ENCODE results near the gene TDRD12. TPM values are rescaled to one million over a fixed set of nuclear protein-coding genes. Genes with fewer than 3 reads are reported as not detected.
"Not testable (repeated sequence)": the region's sequence is repeated elsewhere in the genome, so short reads cannot be mapped to it uniquely, and the experiment has no call there.

TDRD12 gene
- total RNA-seq, 1 experiment from 2014 or later: 1.3 TPM

DNA sequence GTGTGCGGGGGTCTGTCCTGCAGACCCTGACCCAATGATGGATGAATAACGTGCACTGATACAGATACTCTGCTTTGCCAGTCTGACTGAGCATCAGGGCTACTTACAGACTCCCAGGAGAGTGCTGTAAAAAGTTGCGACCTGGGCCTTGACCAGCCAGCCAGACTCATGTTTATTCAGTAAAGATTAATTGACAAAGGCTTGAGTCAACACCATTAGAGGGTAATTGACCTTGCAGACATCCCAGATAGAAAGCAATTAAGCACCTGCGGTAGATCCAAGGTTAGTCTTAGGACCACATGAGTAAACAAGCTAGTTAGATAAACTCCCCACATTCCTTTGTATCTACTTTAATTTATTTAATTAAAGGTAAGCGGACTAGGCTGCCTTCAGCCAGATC lies 17.6 kb upstream of the TDRD12 start:
- Mint-ChIP-seq H3K27me3 (ENCODE audit: low read depth) (peaks cover 2% of the 10 kb centered on the region; the same call in 1 of the 2 replicates), H3K27ac (no peak overlapping the region), H3K36me3 (ENCODE audit: insufficient read depth in 1 of 3, low read depth in 3 of 3) (peaks cover 13 to 31% (median 29%) of the 10 kb centered on the region in 3 experiments), H3K4me1 (peaks cover 25 to 29% of the 10 kb centered on the region in 2 experiments), H3K4me3 (no peak overlapping the region), H3K9me3 (peaks cover 18 to 25% of the 10 kb centered on the region in 2 experiments)
- Histone ChIP-seq H3K4me2 (ENCODE audit: insufficient read depth, insufficient read length, low read length) (no peak overlapping the region), H3K56ac (ENCODE audit: insufficient read length, low read depth, low read length) (no peak overlapping the region), H2BK15ac (ENCODE audit: low read depth, low read length) (no peak overlapping the region), H2BK20ac (ENCODE audit: low read depth, low read length, poor library complexity, severe bottlenecking) (no peak overlapping the region), H3K23ac (ENCODE audit: insufficient read length, low read depth, low read length) (no peak overlapping the region), H4K91ac (ENCODE audit: insufficient read length, low read depth, low read length) (no peak overlapping the region), H2AFZ (ENCODE audit: low read length) (no peak overlapping the region), H3K79me1 (ENCODE audit: insufficient read depth, low read depth, low read length, poor library complexity, severe bottlenecking) (no peaks in the 10 kb centered on the region), H4K5ac (ENCODE audit: insufficient read length, low read depth, low read length) (no peak overlapping the region), H3K4ac (ENCODE audit: low read depth, low read length) (no peak overlapping the region), H3K79me2 (ENCODE audit: insufficient read depth, low read length) (no peaks in the 10 kb centered on the region), H3K18ac (ENCODE audit: insufficient read length, low read depth, low read length) (no peak overlapping the region), H3K4me1 (ENCODE audit: insufficient read depth, low read length) (peaks cover 2% of the 10 kb centered on the region; the same call in 1 of the 2 replicates), H3T11ph (ENCODE audit: low read length) (no peak overlapping the region), H3K9me3 (ENCODE audit: control insufficient read depth, low read depth, low read length) (no peaks in the 10 kb centered on the region), H3K14ac (ENCODE audit: insufficient read depth, low read length) (no peak overlapping the region), H4K20me1 (ENCODE audit: control insufficient read depth, insufficient read depth, insufficient read length) (no peaks in the 10 kb centered on the region), H3K27ac (ENCODE audit: insufficient read length, low read depth, low read length) (no peak overlapping the region), H2BK5ac (ENCODE audit: insufficient read length, low read length) (no peak overlapping the region), H2BK12ac (ENCODE audit: insufficient read length, low read depth, low read length) (no peak overlapping the region), H4K8ac (replicated peaks; ENCODE audit: insufficient read length, low read depth, low read length) (no peak overlapping the region), H2AK5ac (ENCODE audit: insufficient read length, low read length) (no peak overlapping the region), H2BK120ac (ENCODE audit: low read depth, low read length, poor library complexity, severe bottlenecking) (no peak overlapping the region), H3K23me2 (ENCODE audit: insufficient read length, low read depth, low read length, poor library complexity, severe bottlenecking) (no peaks in the 10 kb centered on the region), H3K9ac (ENCODE audit: extremely low read depth, insufficient read length, low read length) (no peak overlapping the region), H3K27me3 (ENCODE audit: insufficient read depth, low read length) (no peaks in the 10 kb centered on the region)
- no CpG with 5 or more reads among the region's 5 CpGs for WGBS (ENCODE audit: extremely low coverage, insufficient read length, low lambda C conversion rate)
- TF ChIP-seq, protein P1, sequence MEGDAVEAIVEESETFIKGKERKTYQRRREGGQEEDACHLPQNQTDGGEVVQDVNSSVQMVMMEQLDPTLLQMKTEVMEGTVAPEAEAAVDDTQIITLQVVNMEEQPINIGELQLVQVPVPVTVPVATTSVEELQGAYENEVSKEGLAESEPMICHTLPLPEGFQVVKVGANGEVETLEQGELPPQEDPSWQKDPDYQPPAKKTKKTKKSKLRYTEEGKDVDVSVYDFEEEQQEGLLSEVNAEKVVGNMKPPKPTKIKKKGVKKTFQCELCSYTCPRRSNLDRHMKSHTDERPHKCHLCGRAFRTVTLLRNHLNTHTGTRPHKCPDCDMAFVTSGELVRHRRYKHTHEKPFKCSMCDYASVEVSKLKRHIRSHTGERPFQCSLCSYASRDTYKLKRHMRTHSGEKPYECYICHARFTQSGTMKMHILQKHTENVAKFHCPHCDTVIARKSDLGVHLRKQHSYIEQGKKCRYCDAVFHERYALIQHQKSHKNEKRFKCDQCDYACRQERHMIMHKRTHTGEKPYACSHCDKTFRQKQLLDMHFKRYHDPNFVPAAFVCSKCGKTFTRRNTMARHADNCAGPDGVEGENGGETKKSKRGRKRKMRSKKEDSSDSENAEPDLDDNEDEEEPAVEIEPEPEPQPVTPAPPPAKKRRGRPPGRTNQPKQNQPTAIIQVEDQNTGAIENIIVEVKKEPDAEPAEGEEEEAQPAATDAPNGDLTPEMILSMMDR (conservative IDR thresholded peaks at IDR 0.05): no peak
- DNase-seq: no peak

DNA sequence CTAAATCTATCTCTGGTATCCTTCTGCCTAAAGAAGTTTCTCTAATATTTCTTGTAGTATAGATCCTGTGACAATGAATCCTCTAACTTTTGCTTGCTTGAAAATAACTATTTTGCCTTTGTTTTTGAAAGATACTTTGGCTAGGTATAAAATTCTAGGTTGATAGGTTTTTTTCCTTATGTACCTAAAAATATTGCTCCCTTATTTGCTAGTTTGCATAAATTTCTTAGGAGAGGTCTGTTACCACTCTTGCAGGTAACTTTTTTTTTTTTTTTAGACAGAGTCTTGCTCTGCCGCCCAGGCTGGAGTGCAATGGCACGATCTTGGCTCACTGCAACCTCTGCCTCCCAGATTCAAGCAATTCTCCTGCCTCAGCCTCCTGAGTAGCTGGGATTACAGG lies 15.6 kb upstream of the TDRD12 start:
- H3K4me3 Mint-ChIP-seq; H3K9me3 ChIP-seq (ENCODE audit: control insufficient read depth, low read depth, low read length); H3K27me3 Mint-ChIP-seq (ENCODE audit: low read depth); H2BK20ac ChIP-seq (ENCODE audit: low read depth, low read length, poor library complexity, severe bottlenecking); H3K79me2 ChIP-seq (ENCODE audit: insufficient read depth, low read length); H3K14ac ChIP-seq (ENCODE audit: insufficient read depth, low read length); H2BK5ac ChIP-seq (ENCODE audit: insufficient read length, low read length); H3K18ac ChIP-seq (ENCODE audit: insufficient read length, low read depth, low read length); H3K27ac ChIP-seq (ENCODE audit: insufficient read length, low read depth, low read length); H3T11ph ChIP-seq (ENCODE audit: low read length); H3K4me1 Mint-ChIP-seq; H3K23ac ChIP-seq (ENCODE audit: insufficient read length, low read depth, low read length); H3K79me1 ChIP-seq (ENCODE audit: insufficient read depth, low read depth, low read length, poor library complexity, severe bottlenecking); H4K20me1 ChIP-seq (ENCODE audit: control insufficient read depth, insufficient read depth, insufficient read length); H3K56ac ChIP-seq (ENCODE audit: insufficient read length, low read depth, low read length); H2AK5ac ChIP-seq (ENCODE audit: insufficient read length, low read length); H4K91ac ChIP-seq (ENCODE audit: insufficient read length, low read depth, low read length); H3K4me2 ChIP-seq (ENCODE audit: insufficient read depth, insufficient read length, low read length); H4K5ac ChIP-seq (ENCODE audit: insufficient read length, low read depth, low read length); H3K27me3 ChIP-seq (ENCODE audit: insufficient read depth, low read length); H3K4ac ChIP-seq (ENCODE audit: low read depth, low read length); H2BK120ac ChIP-seq (ENCODE audit: low read depth, low read length, poor library complexity, severe bottlenecking); H3K4me1 ChIP-seq (ENCODE audit: insufficient read depth, low read length); H2BK12ac ChIP-seq (ENCODE audit: insufficient read length, low read depth, low read length); H4K8ac ChIP-seq (replicated peaks; ENCODE audit: insufficient read length, low read depth, low read length); H3K23me2 ChIP-seq (ENCODE audit: insufficient read length, low read depth, low read length, poor library complexity, severe bottlenecking); H3K9ac ChIP-seq (ENCODE audit: extremely low read depth, insufficient read length, low read length); H3K27ac Mint-ChIP-seq; H2AFZ ChIP-seq (ENCODE audit: low read length); DNase-seq; H2BK15ac ChIP-seq (ENCODE audit: low read depth, low read length): not testable (repeated sequence)
- no CpG with 5 or more reads among the region's 2 CpGs for WGBS (ENCODE audit: extremely low coverage, insufficient read length, low lambda C conversion rate)
- Mint-ChIP-seq H3K9me3 (peaks cover 18 to 23% of the 10 kb centered on the region in 2 experiments), H3K36me3 (ENCODE audit: insufficient read depth in 1 of 3, low read depth in 3 of 3) (peaks cover 13 to 30% (median 27%) of the 10 kb centered on the region in 3 experiments)

All from H9 (cell line).